IMR-90 (cell line): ENCODE measurements around the gene APOE. TPM values are rescaled to one million over a fixed set of nuclear protein-coding genes. Genes with fewer than 3 reads are reported as not detected.
A peak's percentile ranks its signal among the peaks of the same experiment; 100 is the strongest.

Experiments
- ATAC-seq: fragments of 200-7000 bp; cut with Tn5 transposase; 2 replicates; pipeline ENCODE4 v1.9.1; 2020; ENCODE audit warnings: low read depth, mild to moderate bottlenecking, moderate library complexity
- BruUV-seq: library from RNA; stranded (reverse); fragments of 400-500 nt; replicated peaks from 2 replicates; lab custom pipeline; 2021; lab: Mats Ljungman, UMichigan
- CTCF ChIA-PET: fragments of 300-600 bp; formaldehyde crosslinking; extraction: SDS; loops from one replicate; lab custom pipeline; 2021; ENCODE audit warnings: antibody characterized with exemption; lab: Yijun Ruan, JAX
- POLR2A ChIA-PET: fragments of 300-600 bp; sonication (Branson Sonifier 250); formaldehyde crosslinking; loops from one replicate; lab custom pipeline; 2022; ENCODE audit warnings: antibody characterized with exemption; ENCODE audit not compliant: unreplicated experiment; lab: Charles Lee
- DNase-seq: peaks from one replicate; pipeline ENCODE4 v3.0.0; 2013
- H2AFZ ChIP-seq: replicated peaks from 2 replicates; pipeline ENCODE3; 2013; ENCODE audit warnings: low read length, mild to moderate bottlenecking; ENCODE audit not compliant: poor library complexity
- H2AK5ac ChIP-seq: 2 replicates; pipeline ENCODE4 v1.6.1; 2013; ENCODE audit warnings: low read depth, low read length, inconsistent platforms
- H2AK9ac ChIP-seq: replicated peaks from 2 replicates; pipeline ENCODE3; 2013; ENCODE audit warnings: mild to moderate bottlenecking, low read depth, low read length, moderate library complexity; ENCODE audit not compliant: poor library complexity
- H2BK120ac ChIP-seq: 2 replicates; pipeline ENCODE4 v1.6.1; 2013; ENCODE audit warnings: low read depth, low read length, inconsistent platforms
- H2BK15ac ChIP-seq: 3 replicates; pipeline ENCODE4 v1.6.1; 2013; ENCODE audit warnings: low read depth, low read length, inconsistent platforms
- H2BK20ac ChIP-seq: 2 replicates; pipeline ENCODE4 v1.6.1; 2013; ENCODE audit warnings: low read depth, mild to moderate bottlenecking, inconsistent platforms, low read length, moderate library complexity
- H2BK5ac ChIP-seq: 2 replicates; pipeline ENCODE4 v1.6.1; 2013; ENCODE audit warnings: mild to moderate bottlenecking, low read depth, low read length, inconsistent platforms; ENCODE audit not compliant: poor library complexity, severe bottlenecking
- H3K14ac ChIP-seq: replicated peaks from 2 replicates; pipeline ENCODE4 v1.6.1; 2013; ENCODE audit warnings: low read depth, low read length, inconsistent platforms
- H3K18ac ChIP-seq: 2 replicates; pipeline ENCODE4 v1.6.1; 2013; ENCODE audit warnings: low read depth, low read length, control low read depth
- H3K23ac ChIP-seq: 2 replicates; pipeline ENCODE4 v1.6.1; 2013; ENCODE audit warnings: low read depth, low read length, inconsistent platforms
- H3K27ac ChIP-seq: 2 replicates; pipeline ENCODE4 v1.5.1; 2013; ENCODE audit warnings: mild to moderate bottlenecking, control low read depth, low read length; ENCODE audit not compliant: insufficient read depth
- H3K27me3 ChIP-seq: 2 replicates; pipeline ENCODE4 v1.6.1; 2013; ENCODE audit warnings: low read length; ENCODE audit not compliant: control insufficient read depth, insufficient read depth
- H3K36me3 ChIP-seq: 2 replicates; pipeline ENCODE4 v1.6.1; 2013; ENCODE audit warnings: low read length, mixed read lengths; ENCODE audit not compliant: control insufficient read depth, insufficient read depth
- H3K4ac ChIP-seq: 2 replicates; pipeline ENCODE4 v1.6.1; 2013; ENCODE audit warnings: low read depth, low read length, inconsistent platforms
- H3K4me1 ChIP-seq: 2 replicates; pipeline ENCODE4 v1.6.1; 2013; ENCODE audit warnings: low read length, mixed read lengths; ENCODE audit not compliant: control insufficient read depth, insufficient read depth
- H3K4me2 ChIP-seq: 2 replicates; pipeline ENCODE4 v1.6.1; 2013; ENCODE audit warnings: low read depth, mild to moderate bottlenecking, control low read depth, low read length, moderate library complexity
- H3K4me3 ChIP-seq: 2 replicates; pipeline ENCODE4 v1.5.1; 2013; ENCODE audit warnings: low read depth, mild to moderate bottlenecking, control low read depth, low read length, moderate library complexity; ENCODE audit not compliant: insufficient read depth
- H3K56ac ChIP-seq: 2 replicates; pipeline ENCODE4 v1.6.1; 2013; ENCODE audit warnings: low read length, inconsistent platforms; ENCODE audit not compliant: insufficient read depth; ENCODE audit errors: extremely low read depth
- H3K79me1 ChIP-seq, 2 experiments: 2 replicates each; pipeline ENCODE4 v1.6.1; 2013; ENCODE audit warnings: low read length in 2 of 2, inconsistent platforms in 1 of 2, low read depth in 1 of 2
- H3K9ac ChIP-seq: 2 replicates; pipeline ENCODE4 v1.6.1; 2013; ENCODE audit warnings: low read depth, low read length, control low read depth
- H3K9me1 ChIP-seq: 2 replicates; pipeline ENCODE4 v1.6.1; 2013; ENCODE audit warnings: low read length, inconsistent platforms; ENCODE audit not compliant: insufficient read depth
- H3K9me3 ChIP-seq: 2 replicates; pipeline ENCODE4 v1.6.1; 2013; ENCODE audit warnings: low read length; ENCODE audit not compliant: control insufficient read depth, insufficient read depth
- H4K20me1 ChIP-seq: 2 replicates; pipeline ENCODE4 v1.6.1; 2013; ENCODE audit warnings: low read length, inconsistent platforms; ENCODE audit not compliant: insufficient read depth
- H4K5ac ChIP-seq: 2 replicates; pipeline ENCODE4 v1.6.1; 2013; ENCODE audit warnings: mild to moderate bottlenecking, low read depth, low read length, control low read depth
- H4K8ac ChIP-seq, 2 experiments: 2 replicates each; pipeline ENCODE4 v1.6.1; 2013; ENCODE audit warnings: low read depth in 2 of 2, low read length in 2 of 2, control low read depth in 1 of 2, inconsistent platforms in 1 of 2
- H4K91ac ChIP-seq: 2 replicates; pipeline ENCODE4 v1.6.1; 2013; ENCODE audit warnings: low read depth, low read length, inconsistent platforms; ENCODE audit not compliant: insufficient read depth
- BHLHE40 ChIP-seq: fragments of 150-350 bp; IDR thresholded peaks from 2 replicates; pipeline ENCODE4 v1.6.1; 2016; ENCODE audit warnings: mild to moderate bottlenecking, low read depth, low read length
- CEBPB ChIP-seq: IDR thresholded peaks from 2 replicates; pipeline ENCODE4 v1.6.1; 2012; ENCODE audit warnings: low read depth, low read length, improper control_type of control experiment
- CTCF ChIP-seq: conservative IDR thresholded peaks from 2 replicates; pipeline ENCODE4 v1.5.1; 2012; ENCODE audit warnings: mild to moderate bottlenecking, low read depth, low read length, improper control_type of control experiment
- FOS ChIP-seq: fragments of 150-350 bp; IDR thresholded peaks from 2 replicates; pipeline ENCODE4 v1.6.1; 2016; ENCODE audit warnings: low read depth, low read length
- MAFK ChIP-seq: IDR thresholded peaks from 2 replicates; pipeline ENCODE4 v1.6.1; 2012; ENCODE audit warnings: low read depth, low read length, improper control_type of control experiment
- MAZ ChIP-seq: IDR thresholded peaks from 2 replicates; pipeline ENCODE4 v1.6.1; 2012; ENCODE audit warnings: low read depth, mild to moderate bottlenecking, low read length, improper control_type of control experiment, moderate library complexity, borderline replicate concordance
- MXI1 ChIP-seq: IDR thresholded peaks from 2 replicates; pipeline ENCODE4 v1.6.1; 2012; ENCODE audit warnings: low read depth, mild to moderate bottlenecking, low read length, moderate library complexity, borderline replicate concordance
- NFE2L2 ChIP-seq: fragments of 150-350 bp; IDR thresholded peaks from 2 replicates; pipeline ENCODE4 v1.6.1; 2016; ENCODE audit warnings: low read depth, mild to moderate bottlenecking, low read length
- POLR2A ChIP-seq: IDR thresholded peaks from 2 replicates; pipeline ENCODE4 v1.6.1; 2012; ENCODE audit warnings: mild to moderate bottlenecking, low read depth, low read length
- RAD21 ChIP-seq: IDR thresholded peaks from 2 replicates; pipeline ENCODE4 v1.6.1; 2012; ENCODE audit warnings: low read length, improper control_type of control experiment
- RCOR1 ChIP-seq: IDR thresholded peaks from 2 replicates; pipeline ENCODE4 v1.6.1; 2012; ENCODE audit warnings: mild to moderate bottlenecking, low read length, improper control_type of control experiment; ENCODE audit not compliant: insufficient replicate concordance
- RFX5 ChIP-seq: IDR thresholded peaks from 2 replicates; pipeline ENCODE4 v1.8.0; 2012; ENCODE audit warnings: low read depth, mild to moderate bottlenecking, low read length, moderate library complexity
- SMC3 ChIP-seq: fragments of 150-350 bp; IDR thresholded peaks from 2 replicates; pipeline ENCODE4 v1.6.1; 2016; ENCODE audit warnings: low read depth, mild to moderate bottlenecking, antibody characterized with exemption, low read length, moderate library complexity
- USF2 ChIP-seq: fragments of 150-350 bp; IDR thresholded peaks from 2 replicates; pipeline ENCODE4 v1.6.1; 2017; ENCODE audit warnings: mild to moderate bottlenecking, antibody characterized with exemption, low read length, low read depth
- WGBS, 2 experiments: methylation state at CpG; one replicate each; pipeline versions ENCODE4 v1.1.5 to v1.1.7; 2013; ENCODE audit warnings: missing lambda C conversion rate in 2 of 2; ENCODE audit not compliant: insufficient read length in 1 of 2; ENCODE audit errors: extremely low coverage in 2 of 2; 5-methylcytosine and 5-hydroxymethylcytosine counted together
- dilution Hi-C: fragments of 300-500 bp; cut with HindIII; formaldehyde crosslinking; loops from one replicate; pipeline ENCODE4 v1.14.3; 2018; ENCODE audit warnings: low sequenced_read_pairs; ENCODE audit not compliant: unreplicated experiment
- in situ Hi-C: fragments of 300-500 bp; cut with MboI; formaldehyde crosslinking; loops from 3 replicates; pipeline ENCODE4 v1.14.3; 2019; ENCODE audit warnings: low sequenced_read_pairs, inconsistent platforms, mixed read lengths
- intact Hi-C: fragments of 100-400 bp; cut with micrococcal nuclease; formaldehyde crosslinking; loops from 2 replicates; pipeline ENCODE4 v1.10.0; 2022
- polyA plus RNA-seq, 3 experiments: library from polyadenylated mRNA; depleted of rRNA; stranded (reverse); fragments of >200 nt; gene quantifications; 2 replicates each; pipeline ENCODE4 v1.2.3, GENCODE V29; 2012; ENCODE audit warnings: low replicate concordance in 1 of 3
- total RNA-seq: library from RNA; depleted of rRNA; stranded (reverse); fragments of >200 nt; gene quantifications from 2 replicates; pipeline ENCODE4 v1.2.3, GENCODE V29; 2012

The APOE gene
- total and polyA plus RNA-seq, 2 of the 4 experiments (the other 2 are of a cell fraction) = 0.18 to 2.0 TPM

- H2AK9ac ChIP-seq = peak within 1 kb of the TSS; percentile 94
- peak; percentile 0 for ATAC-seq
- peak within 1 kb of the TSS; percentile 42; the same call in 1 of the 2 replicates for H4K91ac ChIP-seq
- H3K14ac ChIP-seq = peak within 1 kb of the TSS; percentile 89
- peaks cover 10% of the 10 kb centered on the region; the same call in 1 of the 2 replicates for H4K20me1 ChIP-seq
- H3K23ac ChIP-seq = peak within 1 kb of the TSS; percentile 32
- H3K56ac ChIP-seq = peak within 1 kb of the TSS; percentile 74
- intact Hi-C loops (loop anchor here (1.0 to 2.0 kb wide), 2 partner anchors 44 to 60 kb away; partner anchors contain the start of gene NECTIN2), dilution Hi-C loops (no loop called here), in situ Hi-C loops (no loop called here)
- no peak within 1 kb of the TSS for H2BK15ac ChIP-seq
- peak; percentile 100 for DNase-seq
- peaks cover 13 to 34% of the 10 kb centered on the region in 2 experiments for H3K79me1 ChIP-seq
- H2AFZ ChIP-seq = peak within 1 kb of the TSS; percentile 92
- H3K9me1 ChIP-seq = peaks cover 7% of the 10 kb centered on the region
- POLR2A ChIA-PET = no interaction called here
- H3K36me3 ChIP-seq = peaks cover 40% of the 10 kb centered on the region
- H3K9ac ChIP-seq = peak within 1 kb of the TSS; percentile 93
- BruUV-seq = no TSS peak
- WGBS, 2 experiments = 0% methylated on average over 39 of the region's 81 CpGs; no CpG with 5 or more reads in 1 of the 2 experiments
- H3K4me2 ChIP-seq = peak within 1 kb of the TSS; percentile 94
- peak within 1 kb of the TSS; percentile 77 for H2BK5ac ChIP-seq
- H3K4me3 ChIP-seq = peak within 1 kb of the TSS; percentile 60
- H3K9me3 ChIP-seq = no peaks in the 10 kb centered on the region
- H2BK120ac ChIP-seq = no peak within 1 kb of the TSS; the same call in 1 of the 2 replicates
- H2BK20ac ChIP-seq = no peak within 1 kb of the TSS
- CTCF ChIA-PET = no interaction called here
- H3K27ac ChIP-seq = peak within 1 kb of the TSS; percentile 69
- peak within 1 kb of the TSS; percentile 49 to 94 for H4K8ac ChIP-seq
- no peaks in the 10 kb centered on the region for H3K27me3 ChIP-seq
- peak within 1 kb of the TSS; percentile 82 for H2AK5ac ChIP-seq
- H3K4ac ChIP-seq = peak within 1 kb of the TSS; percentile 81
- H4K5ac ChIP-seq = peak within 1 kb of the TSS; percentile 40
- peaks cover 4% of the 10 kb centered on the region for H3K4me1 ChIP-seq
- peak within 1 kb of the TSS; percentile 11; the same call in 1 of the 2 replicates for H3K18ac ChIP-seq
- peak; percentile 7; the same call in 1 of the 2 replicates for TF ChIP-seq CTCF
- no peak for TF ChIP-seq MAFK
- TF ChIP-seq MXI1 = peak; percentile 86
- no peak for TF ChIP-seq RFX5
- TF ChIP-seq NFE2L2 = no peak
- TF ChIP-seq RCOR1 = no peak
- TF ChIP-seq POLR2A = peak; percentile 56; the same call in 1 of the 2 replicates
- no peak for TF ChIP-seq RAD21
- no peak for TF ChIP-seq CEBPB
- peak; percentile 32; the same call in 1 of the 2 replicates for TF ChIP-seq USF2
- TF ChIP-seq BHLHE40 = peak; percentile 17; the same call in 1 of the 2 replicates
- 0 out of 2 replicates have a peak, but pooled peaks have one; percentile 37 for TF ChIP-seq MAZ
- TF ChIP-seq FOS = no peak
- TF ChIP-seq SMC3 = no peak
Observed at GRCh38 chr19:44891016-44891882, 14.3 kb upstream of the APOE start, which contains the start of gene TOMM40. Gene TOMM40, plus strand, starts transcription at chr19:44891254. Its CDS starts 162 bp downstream, at chr19:44891416.
